MM.1S (cell line): Measurements from ENCODE around the gene HYI.

ENCODE experiments used
- CTCF ChIP-seq: fragments of 300-600 bp; sonication (generic); IDR thresholded peaks from 2 replicates; pipeline ENCODE4 v1.5.1; 2016; ENCODE audit warnings: antibody characterized with exemption, low read length, mixed read lengths
- EZH2phosphoT487 ChIP-seq: fragments of 300-600 bp; sonication (generic); IDR thresholded peaks from 2 replicates; pipeline ENCODE4 v1.6.1; 2018; ENCODE audit warnings: antibody characterized with exemption, low read length

- no peak for TF ChIP-seq CTCF
- no peak for TF ChIP-seq EZH2phosphoT487
These were observed 28.5 kb upstream of the HYI start for GRCh38 chr1:43482215-43482614.
